Esophagus muscularis mucosa (tissue), 4 donors: Measurements from ENCODE around the gene DHRS3. TPM values are rescaled to one million over a fixed set of nuclear protein-coding genes. Genes with fewer than 3 reads are reported as not detected.

Source experiments
- DNase-seq: peaks from one replicate; pipeline ENCODE4 v3.0.0-alpha.2; 2017; ENCODE audit errors: extremely low spot score
- H3K27ac ChIP-seq, 4 donors: fragments of 200-600 bp; sonication (generic); replicated peaks in 1 of 4; 1 replicate in 3 of 4; 2 replicates in 1 of 4; pipeline ENCODE4 v1.5.1; 2016 to 2019; ENCODE audit warnings: mild to moderate bottlenecking in 1 of 4
- H3K27me3 ChIP-seq, 4 donors: fragments of 200-600 bp; sonication (generic); one replicate each; pipeline versions ENCODE4 v1.5.1 to v1.6.0; 2016 to 2019
- H3K36me3 ChIP-seq, 4 donors: fragments of 200-600 bp; sonication (generic); one replicate each; pipeline ENCODE4 v1.5.1; 2016 to 2019
- H3K4me1 ChIP-seq, 4 donors: fragments of 200-600 bp; sonication (generic); one replicate each; pipeline ENCODE4 v1.5.1; 2016 to 2019
- H3K4me3 ChIP-seq, 4 donors: fragments of 200-600 bp; sonication (generic); 1 replicate in 2 of 4; 2 replicates in 2 of 4; pipeline ENCODE4 v1.5.1; 2016 to 2019; ENCODE audit warnings: mild to moderate bottlenecking in 4 of 4, moderate library complexity in 1 of 4
- H3K9me3 ChIP-seq, 4 donors: fragments of 200-600 bp; sonication (generic); 1 replicate in 3 of 4; 2 replicates in 1 of 4; pipeline ENCODE4 v1.5.1; 2016 to 2019
- EP300 ChIP-seq: sonication (generic); formaldehyde crosslinking; IDR thresholded peaks from one replicate; pipeline ENCODE4 v1.6.1; 2017; ENCODE audit warnings: antibody characterized with exemption
- POLR2A ChIP-seq: fragments of 450-650 bp; IDR thresholded peaks from one replicate; pipeline ENCODE4 v1.6.1; 2017; ENCODE audit warnings: antibody characterized with exemption, moderate library complexity, mild to moderate bottlenecking, low read depth
- POLR2AphosphoS5 ChIP-seq, 2 donors: sonication (generic); formaldehyde crosslinking; IDR thresholded peaks; one replicate each; pipeline ENCODE4 v1.6.1; 2017; ENCODE audit warnings: antibody characterized with exemption in 2 of 2
- WGBS: methylation state at CpG from one replicate; pipeline ENCODE4 v1.1.5; 2018; 5-methylcytosine and 5-hydroxymethylcytosine counted together
- intact Hi-C: fragments of 100-400 bp; cut with DNase I; formaldehyde crosslinking; loops from one replicate; pipeline ENCODE4 v1.15.1; 2023
- total RNA-seq, 4 donors: library from RNA; depleted of rRNA; stranded (reverse); fragments of >200 nt; gene quantifications; one replicate each; pipeline versions ENCODE4 v1.1.0 to v1.2.1, GENCODE V29; 2016
- TF ChIP-seq, protein P1 (sequence below), 3 experiments: fragments of 200-600 bp in 2 of 3; fragments of 450-650 bp in 1 of 3; sonication (generic) in 2 of 3; IDR thresholded peaks; one replicate each; pipeline ENCODE4 v1.5.1; 2017 to 2019; ENCODE audit warnings: antibody characterized with exemption in 3 of 3, mild to moderate bottlenecking in 2 of 3, moderate library complexity in 1 of 3

DHRS3 gene
- total RNA-seq, 4 donors from 2014 or later, result 130 to 237 (median 200) TPM

DNA sequence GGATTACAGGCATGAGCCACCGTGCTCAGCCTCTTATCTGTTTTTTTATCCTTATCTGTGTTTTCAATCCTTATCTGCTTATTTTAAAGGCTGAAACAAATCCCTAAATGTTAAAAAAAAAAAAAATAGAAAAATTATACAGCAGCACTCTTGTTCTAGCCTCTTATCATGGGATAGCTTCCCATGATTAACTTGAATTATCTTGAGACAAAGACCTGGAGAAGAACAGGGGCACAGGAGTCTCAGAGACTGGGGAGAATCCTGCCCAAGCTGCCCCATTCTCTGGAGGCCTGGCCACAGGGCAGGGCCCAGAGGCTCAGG lies 86.9 kb downstream of the DHRS3 start:
- TF ChIP-seq, protein P1, sequence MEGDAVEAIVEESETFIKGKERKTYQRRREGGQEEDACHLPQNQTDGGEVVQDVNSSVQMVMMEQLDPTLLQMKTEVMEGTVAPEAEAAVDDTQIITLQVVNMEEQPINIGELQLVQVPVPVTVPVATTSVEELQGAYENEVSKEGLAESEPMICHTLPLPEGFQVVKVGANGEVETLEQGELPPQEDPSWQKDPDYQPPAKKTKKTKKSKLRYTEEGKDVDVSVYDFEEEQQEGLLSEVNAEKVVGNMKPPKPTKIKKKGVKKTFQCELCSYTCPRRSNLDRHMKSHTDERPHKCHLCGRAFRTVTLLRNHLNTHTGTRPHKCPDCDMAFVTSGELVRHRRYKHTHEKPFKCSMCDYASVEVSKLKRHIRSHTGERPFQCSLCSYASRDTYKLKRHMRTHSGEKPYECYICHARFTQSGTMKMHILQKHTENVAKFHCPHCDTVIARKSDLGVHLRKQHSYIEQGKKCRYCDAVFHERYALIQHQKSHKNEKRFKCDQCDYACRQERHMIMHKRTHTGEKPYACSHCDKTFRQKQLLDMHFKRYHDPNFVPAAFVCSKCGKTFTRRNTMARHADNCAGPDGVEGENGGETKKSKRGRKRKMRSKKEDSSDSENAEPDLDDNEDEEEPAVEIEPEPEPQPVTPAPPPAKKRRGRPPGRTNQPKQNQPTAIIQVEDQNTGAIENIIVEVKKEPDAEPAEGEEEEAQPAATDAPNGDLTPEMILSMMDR (IDR thresholded peaks at IDR 0.05), result no peak
- no peak for TF ChIP-seq POLR2A
- no peak for TF ChIP-seq EP300
- H3K4me1 ChIP-seq, result peaks cover 0 to 12% (median 7%) of the 10 kb centered on the region in 4 donors
- no peak for DNase-seq
- no peaks in the 10 kb centered on the region for H3K27me3 ChIP-seq
- no peaks in the 10 kb centered on the region for H3K36me3 ChIP-seq
- peaks cover 0 to 5% (median 3%) of the 10 kb centered on the region in 4 donors for H3K9me3 ChIP-seq
- intact Hi-C loops, result no loop called here
- H3K4me3 ChIP-seq, result no peak overlapping the region
- WGBS, result 88% methylated on average over 1 of the region's 1 CpG
- no peak overlapping the region for H3K27ac ChIP-seq

DNA sequence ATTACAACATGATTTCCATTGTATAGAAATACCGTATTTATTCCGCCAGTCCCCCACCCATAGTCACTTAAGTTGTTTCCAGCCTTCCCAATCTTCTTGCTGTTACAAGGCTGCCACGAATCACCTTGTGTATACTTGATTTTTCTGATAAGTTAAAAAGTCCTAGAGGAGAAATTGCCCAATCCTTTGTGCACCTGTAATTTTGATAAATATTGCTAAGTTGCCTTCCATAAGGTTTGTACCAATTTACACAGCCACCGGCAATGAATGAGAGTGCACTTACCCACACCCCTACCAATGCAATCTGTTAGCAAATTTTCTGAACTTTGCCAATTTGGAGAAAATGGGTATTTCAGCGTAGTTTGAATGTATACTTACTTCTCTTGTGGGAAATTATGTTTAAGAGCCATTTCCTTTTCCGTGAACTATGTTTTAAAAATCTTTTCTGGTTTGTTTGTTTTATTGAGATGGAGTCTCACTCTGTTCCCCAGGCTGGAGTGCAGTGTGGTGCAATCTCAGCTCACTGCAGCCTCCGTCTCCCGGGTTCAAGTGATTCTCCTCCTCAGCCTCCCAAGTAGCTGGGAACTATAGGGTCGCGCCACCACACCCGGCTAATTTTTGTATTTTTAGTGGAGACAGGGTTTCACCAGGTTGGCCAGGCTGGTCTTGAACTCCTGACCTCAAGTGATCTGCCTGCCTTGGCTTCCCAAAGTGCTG lies 87.4 kb downstream of the DHRS3 start:
- no peaks in the 10 kb centered on the region for H3K36me3 ChIP-seq
- H3K4me1 ChIP-seq, result peaks cover 0 to 15% (median 8%) of the 10 kb centered on the region in 4 donors
- peaks cover 0 to under 1% (median under 1%) of the 10 kb centered on the region in 4 donors for H3K9me3 ChIP-seq
- TF ChIP-seq POLR2A (no peak), POLR2AphosphoS5 (IDR thresholded peaks at IDR 0.05) (no peak), EP300 (no peak)
- TF ChIP-seq, protein P1 (IDR thresholded peaks at IDR 0.05), result no peak
- no peak overlapping the region for H3K4me3 ChIP-seq
- H3K27ac ChIP-seq, result no peak overlapping the region
- intact Hi-C loops, result no loop called here
- no peaks in the 10 kb centered on the region for H3K27me3 ChIP-seq
- 91% methylated on average over 11 of the region's 11 CpGs for WGBS
- DNase-seq, result no peak

DNA sequence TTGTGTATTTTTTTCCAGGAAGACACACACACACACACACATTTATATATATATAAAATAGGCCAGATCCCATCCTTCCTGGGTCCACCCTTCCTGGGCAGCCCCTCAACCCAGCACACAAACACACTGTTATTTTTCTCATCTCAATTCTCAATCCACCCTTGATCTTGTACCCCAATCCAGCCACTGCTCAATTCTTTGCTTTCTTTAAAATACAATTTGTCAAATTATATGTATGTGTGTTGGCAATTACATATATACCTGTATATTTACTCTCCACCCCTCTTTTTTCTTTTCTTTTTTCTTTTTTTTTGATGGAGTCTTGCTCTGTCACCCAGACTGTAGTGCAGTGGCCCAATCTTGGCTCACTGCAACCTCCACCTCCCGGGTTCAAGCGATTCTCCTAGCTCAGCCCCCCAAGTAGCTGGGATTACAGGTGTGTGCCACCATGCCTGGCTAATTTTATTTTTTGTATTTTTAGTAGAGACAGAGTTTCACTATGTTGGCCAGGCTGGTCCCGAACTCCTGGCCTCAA lies 88.3 kb downstream of the DHRS3 start:
- H3K36me3 ChIP-seq, result no peaks in the 10 kb centered on the region
- no peak overlapping the region for H3K27ac ChIP-seq
- DNase-seq, result no peak
- H3K9me3 ChIP-seq, result no peaks in the 10 kb centered on the region
- no peaks in the 10 kb centered on the region for H3K27me3 ChIP-seq
- H3K4me3 ChIP-seq, result no peak overlapping the region
- TF ChIP-seq EP300, result no peak
- TF ChIP-seq POLR2AphosphoS5 (IDR thresholded peaks at IDR 0.05), result no peak
- no peak for TF ChIP-seq POLR2A
- TF ChIP-seq, protein P1 (IDR thresholded peaks at IDR 0.05), result no peak
- H3K4me1 ChIP-seq, result peaks cover 0 to 21% (median 13%) of the 10 kb centered on the region in 4 donors
- intact Hi-C loops, result no loop called here
- WGBS, result 100% methylated on average over 3 of the region's 3 CpGs

DNA sequence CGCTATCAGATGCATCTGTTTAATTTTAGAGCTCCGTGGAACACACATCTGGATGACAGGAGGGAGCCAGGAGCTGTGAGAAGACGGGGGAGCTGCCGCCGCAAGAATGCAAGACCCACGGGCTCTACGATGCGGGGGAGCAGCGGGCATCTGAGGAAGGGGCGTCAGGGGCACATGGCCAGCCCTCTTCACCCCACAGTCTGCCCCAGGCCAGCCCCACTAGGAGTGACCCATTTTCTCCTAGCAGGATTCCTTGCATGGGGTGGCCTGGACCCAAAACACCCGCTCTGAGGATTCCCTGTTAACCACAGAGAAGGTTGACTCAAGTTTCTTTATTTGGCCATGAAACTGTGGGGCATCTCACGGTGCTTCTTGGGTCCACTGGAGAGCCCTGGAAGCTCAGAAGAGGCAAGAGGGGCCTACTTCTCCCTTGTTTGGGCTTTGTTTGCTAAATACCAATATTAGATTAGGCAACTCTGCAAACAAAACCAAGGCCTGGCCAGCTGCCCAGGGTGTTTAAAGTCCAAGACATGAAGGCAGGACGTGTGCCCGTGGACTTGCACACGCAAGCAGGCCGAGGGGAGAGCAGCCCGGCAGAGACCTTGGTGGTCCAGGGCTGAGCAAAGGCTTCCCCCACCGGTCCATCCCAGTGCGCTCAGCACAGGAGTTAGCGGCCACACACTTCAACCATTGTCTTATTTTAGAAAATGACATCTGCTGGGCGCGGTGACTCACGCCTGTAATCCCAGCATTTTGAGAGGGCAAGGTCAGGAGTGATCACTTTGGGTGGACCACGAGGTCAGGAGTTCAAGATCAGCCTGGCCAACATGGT lies 89.8 kb downstream of the DHRS3 start:
- Histone ChIP-seq H3K9me3 (no peaks in the 10 kb centered on the region), H3K4me1 (peaks cover 0 to 21% (median 13%) of the 10 kb centered on the region in 4 donors), H3K27me3 (no peaks in the 10 kb centered on the region), H3K27ac (peak overlapping the region in 1 of 4 donors; percentile 27), H3K36me3 (no peaks in the 10 kb centered on the region), H3K4me3 (no peak overlapping the region)
- DNase-seq, result no peak
- TF ChIP-seq POLR2AphosphoS5 (IDR thresholded peaks at IDR 0.05) (peak in 1 of 2 donors; percentile 20), EP300 (no peak), POLR2A (no peak)
- TF ChIP-seq, protein P1 (IDR thresholded peaks at IDR 0.05), result no peak
- 91% methylated on average over 12 of the region's 24 CpGs for WGBS
- intact Hi-C loops, result no loop called here
